ENCODE measurements around the gene EPHA7. TPM values are rescaled to one million over a fixed set of nuclear protein-coding genes. Genes with fewer than 3 reads are reported as not detected.

Gene EPHA7
- total and polyA plus RNA-seq, 2 of the 13 experiments (the other 11 are each of a cell fraction or from before 2014, with no cell fraction given) = not detected

DNA sequence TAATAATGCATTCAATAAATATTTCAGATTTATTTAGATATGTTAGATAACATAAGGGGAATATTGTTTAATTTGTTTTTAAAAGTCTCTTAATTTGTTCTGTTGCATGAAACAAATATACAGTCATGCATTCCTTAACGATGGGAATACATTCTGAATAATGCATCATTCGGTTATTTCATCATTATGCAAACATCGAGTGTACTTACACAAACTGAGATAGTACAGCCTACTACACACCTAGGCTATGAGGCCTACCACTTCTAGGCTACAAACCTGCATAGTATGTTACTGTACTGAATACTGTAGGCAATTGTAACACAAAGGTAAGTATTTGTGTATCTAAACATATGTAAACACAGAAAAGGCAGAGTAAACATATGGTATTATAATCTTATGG is 118.7 kb downstream of the EPHA7 start:
- Histone ChIP-seq H3K9ac (ENCODE audit: insufficient read depth, low read depth, low read length) (no peak overlapping the region), H3K27me3 (ENCODE audit: control insufficient read depth in 1 of 2, insufficient read depth in 2 of 2, low read length in 2 of 2) (no peaks in the 10 kb centered on the region), H2AFZ (ENCODE audit: low read length) (no peak overlapping the region), H4K20me1 (ENCODE audit: insufficient read depth, low read length) (no peaks in the 10 kb centered on the region), H3K36me3 (replicated peaks in 1 of 2; ENCODE audit: control insufficient read depth in 1 of 2, insufficient read depth in 2 of 2, low read length in 2 of 2) (no peaks in the 10 kb centered on the region), H3K4me2 (ENCODE audit: low read depth, low read length) (no peak overlapping the region), H3K4me3 (replicated peaks in 1 of 3; ENCODE audit: insufficient read depth in 1 of 3, low read depth in 2 of 3, low read length in 3 of 3) (no peak overlapping the region), H3K27ac (ENCODE audit: extremely low read length, insufficient read depth, low read length) (no peak overlapping the region), H3K4me1 (ENCODE audit: insufficient read depth, low read length) (no peaks in the 10 kb centered on the region), H3K79me2 (ENCODE audit: insufficient read depth, low read length) (no peaks in the 10 kb centered on the region), H3K9me3 (ENCODE audit: low read length) (no peaks in the 10 kb centered on the region)
- ChIA-PET POLR2A (no interaction called here), CTCF (ENCODE audit: low intra/inter-chr PET ratio, low total read pairs) (no interaction called here)
- WGBS (ENCODE audit: low lambda C conversion rate) = 0% methylated on average over 3 of the region's 3 CpGs
- ATAC-seq = no peak
- FAIRE-seq = no peak
- intact Hi-C loops (cut with micrococcal nuclease; ENCODE audit: unreplicated experiment) = no loop called here
- in situ Hi-C loops (cut with HindIII; ENCODE audit: extremely low pct_ligation_motif_present, low pct_unique_long_range_greater_than_20kb) = no loop called here
- no TSS peak for BruUV-seq (replicated peaks)
- DNase-seq (ENCODE audit: low spot score) = no peak
- TF ChIP-seq ZNF547 (CRISPR knock-in tag; IDR thresholded peaks at IDR 0.05) = no peak
- no peak for TF ChIP-seq ZNF740 (CRISPR knock-in tag; IDR thresholded peaks at IDR 0.05)
- TF ChIP-seq, protein P1, sequence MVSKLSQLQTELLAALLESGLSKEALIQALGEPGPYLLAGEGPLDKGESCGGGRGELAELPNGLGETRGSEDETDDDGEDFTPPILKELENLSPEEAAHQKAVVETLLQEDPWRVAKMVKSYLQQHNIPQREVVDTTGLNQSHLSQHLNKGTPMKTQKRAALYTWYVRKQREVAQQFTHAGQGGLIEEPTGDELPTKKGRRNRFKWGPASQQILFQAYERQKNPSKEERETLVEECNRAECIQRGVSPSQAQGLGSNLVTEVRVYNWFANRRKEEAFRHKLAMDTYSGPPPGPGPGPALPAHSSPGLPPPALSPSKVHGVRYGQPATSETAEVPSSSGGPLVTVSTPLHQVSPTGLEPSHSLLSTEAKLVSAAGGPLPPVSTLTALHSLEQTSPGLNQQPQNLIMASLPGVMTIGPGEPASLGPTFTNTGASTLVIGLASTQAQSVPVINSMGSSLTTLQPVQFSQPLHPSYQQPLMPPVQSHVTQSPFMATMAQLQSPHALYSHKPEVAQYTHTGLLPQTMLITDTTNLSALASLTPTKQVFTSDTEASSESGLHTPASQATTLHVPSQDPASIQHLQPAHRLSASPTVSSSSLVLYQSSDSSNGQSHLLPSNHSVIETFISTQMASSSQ (IDR thresholded peaks at IDR 0.05; ENCODE audit: low read depth) = no peak
- TF ChIP-seq, protein P1 (CRISPR knock-in tag; IDR thresholded peaks at IDR 0.05; ENCODE audit: borderline replicate concordance) = no peak
- TF ChIP-seq, protein P2, sequence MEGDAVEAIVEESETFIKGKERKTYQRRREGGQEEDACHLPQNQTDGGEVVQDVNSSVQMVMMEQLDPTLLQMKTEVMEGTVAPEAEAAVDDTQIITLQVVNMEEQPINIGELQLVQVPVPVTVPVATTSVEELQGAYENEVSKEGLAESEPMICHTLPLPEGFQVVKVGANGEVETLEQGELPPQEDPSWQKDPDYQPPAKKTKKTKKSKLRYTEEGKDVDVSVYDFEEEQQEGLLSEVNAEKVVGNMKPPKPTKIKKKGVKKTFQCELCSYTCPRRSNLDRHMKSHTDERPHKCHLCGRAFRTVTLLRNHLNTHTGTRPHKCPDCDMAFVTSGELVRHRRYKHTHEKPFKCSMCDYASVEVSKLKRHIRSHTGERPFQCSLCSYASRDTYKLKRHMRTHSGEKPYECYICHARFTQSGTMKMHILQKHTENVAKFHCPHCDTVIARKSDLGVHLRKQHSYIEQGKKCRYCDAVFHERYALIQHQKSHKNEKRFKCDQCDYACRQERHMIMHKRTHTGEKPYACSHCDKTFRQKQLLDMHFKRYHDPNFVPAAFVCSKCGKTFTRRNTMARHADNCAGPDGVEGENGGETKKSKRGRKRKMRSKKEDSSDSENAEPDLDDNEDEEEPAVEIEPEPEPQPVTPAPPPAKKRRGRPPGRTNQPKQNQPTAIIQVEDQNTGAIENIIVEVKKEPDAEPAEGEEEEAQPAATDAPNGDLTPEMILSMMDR (CRISPR knock-in tag; IDR thresholded peaks at IDR 0.05) = no peak
- no peak for TF ChIP-seq RXRA (CRISPR knock-in tag; IDR thresholded peaks at IDR 0.05)
- TF ChIP-seq FOXJ3 (CRISPR knock-in tag; IDR thresholded peaks at IDR 0.05; ENCODE audit: borderline replicate concordance) = no peak
- no peak for TF ChIP-seq NFRKB (IDR thresholded peaks at IDR 0.05)
- TF ChIP-seq ZNF18 (CRISPR knock-in tag; IDR thresholded peaks at IDR 0.05; ENCODE audit: insufficient replicate concordance) = no peak
- TF ChIP-seq NR2F6 (IDR thresholded peaks at IDR 0.05) = no peak
- no peak for TF ChIP-seq NR2F6 (CRISPR knock-in tag; IDR thresholded peaks at IDR 0.05)
- TF ChIP-seq, protein P3, sequence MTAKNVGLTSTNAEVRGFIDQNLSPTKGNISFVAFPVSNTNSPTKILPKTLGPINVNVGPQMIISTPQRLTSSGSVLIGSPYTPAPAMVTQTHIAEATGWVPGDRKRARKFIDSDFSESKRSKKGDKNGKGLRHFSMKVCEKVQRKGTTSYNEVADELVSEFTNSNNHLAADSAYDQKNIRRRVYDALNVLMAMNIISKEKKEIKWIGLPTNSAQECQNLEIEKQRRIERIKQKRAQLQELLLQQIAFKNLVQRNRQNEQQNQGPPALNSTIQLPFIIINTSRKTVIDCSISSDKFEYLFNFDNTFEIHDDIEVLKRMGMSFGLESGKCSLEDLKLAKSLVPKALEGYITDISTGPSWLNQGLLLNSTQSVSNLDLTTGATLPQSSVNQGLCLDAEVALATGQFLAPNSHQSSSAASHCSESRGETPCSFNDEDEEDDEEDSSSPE (CRISPR knock-in tag; IDR thresholded peaks at IDR 0.05) = no peak
- TF ChIP-seq, protein P4, sequence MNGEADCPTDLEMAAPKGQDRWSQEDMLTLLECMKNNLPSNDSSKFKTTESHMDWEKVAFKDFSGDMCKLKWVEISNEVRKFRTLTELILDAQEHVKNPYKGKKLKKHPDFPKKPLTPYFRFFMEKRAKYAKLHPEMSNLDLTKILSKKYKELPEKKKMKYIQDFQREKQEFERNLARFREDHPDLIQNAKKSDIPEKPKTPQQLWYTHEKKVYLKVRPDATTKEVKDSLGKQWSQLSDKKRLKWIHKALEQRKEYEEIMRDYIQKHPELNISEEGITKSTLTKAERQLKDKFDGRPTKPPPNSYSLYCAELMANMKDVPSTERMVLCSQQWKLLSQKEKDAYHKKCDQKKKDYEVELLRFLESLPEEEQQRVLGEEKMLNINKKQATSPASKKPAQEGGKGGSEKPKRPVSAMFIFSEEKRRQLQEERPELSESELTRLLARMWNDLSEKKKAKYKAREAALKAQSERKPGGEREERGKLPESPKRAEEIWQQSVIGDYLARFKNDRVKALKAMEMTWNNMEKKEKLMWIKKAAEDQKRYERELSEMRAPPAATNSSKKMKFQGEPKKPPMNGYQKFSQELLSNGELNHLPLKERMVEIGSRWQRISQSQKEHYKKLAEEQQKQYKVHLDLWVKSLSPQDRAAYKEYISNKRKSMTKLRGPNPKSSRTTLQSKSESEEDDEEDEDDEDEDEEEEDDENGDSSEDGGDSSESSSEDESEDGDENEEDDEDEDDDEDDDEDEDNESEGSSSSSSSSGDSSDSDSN (CRISPR knock-in tag; IDR thresholded peaks at IDR 0.05) = no peak
- TF ChIP-seq JARID2 (CRISPR knock-in tag; IDR thresholded peaks at IDR 0.05; ENCODE audit: insufficient replicate concordance) = no peak
- no peak for TF ChIP-seq ZNF552 (CRISPR knock-in tag; IDR thresholded peaks at IDR 0.05; ENCODE audit: borderline replicate concordance)
